MCF 10A (cell line): ENCODE measurements around the gene TLE5. TPM values are rescaled to one million over a fixed set of nuclear protein-coding genes. Genes with fewer than 3 reads are reported as not detected.

ENCODE experiments used
- BruUV-seq: library from RNA; stranded (reverse); fragments of 400-500 nt; replicated peaks from 2 replicates; lab custom pipeline; 2021; lab: Mats Ljungman, UMichigan
- CTCF ChIA-PET: fragments of 300-600 bp; sonication (Branson Sonifier 250); formaldehyde crosslinking; extraction: SDS; loops from one replicate; lab custom pipeline; 2021; ENCODE audit warnings: antibody characterized with exemption, inconsistent platforms; lab: Yijun Ruan, JAX
- POLR2A ChIA-PET: fragments of 300-600, 350-650 bp; sonication (Branson Sonifier 250); formaldehyde crosslinking; extraction: SDS; loops from one replicate; lab custom pipeline; 2020; ENCODE audit warnings: antibody characterized with exemption, inconsistent platforms; lab: Yijun Ruan, JAX
- DNase-seq: peaks from one replicate; pipeline ENCODE4 v3.0.0-alpha.2; 2018; ENCODE audit not compliant: unreplicated experiment
- H3K27ac Mint-ChIP-seq: one replicate; pipeline ENCODE4 v1.8.0; 2022; ENCODE audit warnings: mild to moderate bottlenecking, low read depth, mixed read lengths; ENCODE audit not compliant: unreplicated experiment
- H3K27me3 Mint-ChIP-seq: one replicate; pipeline ENCODE4 v1.8.0; 2022; ENCODE audit warnings: mixed read lengths; ENCODE audit not compliant: insufficient read depth, unreplicated experiment
- H3K36me3 Mint-ChIP-seq: one replicate; pipeline ENCODE4 v1.8.0; 2022; ENCODE audit warnings: mild to moderate bottlenecking, moderate library complexity, mixed read lengths; ENCODE audit not compliant: insufficient read depth, unreplicated experiment
- H3K4me1 Mint-ChIP-seq: one replicate; pipeline ENCODE4 v1.8.0; 2022; ENCODE audit warnings: mixed read lengths; ENCODE audit not compliant: insufficient read depth, unreplicated experiment
- H3K4me3 Mint-ChIP-seq: one replicate; pipeline ENCODE4 v1.8.0; 2022; ENCODE audit warnings: mild to moderate bottlenecking, moderate library complexity, mixed read lengths; ENCODE audit not compliant: unreplicated experiment
- H3K9me3 Mint-ChIP-seq: one replicate; pipeline ENCODE4 v1.8.0; 2022; ENCODE audit warnings: mixed read lengths; ENCODE audit not compliant: unreplicated experiment
- CTCF ChIP-seq: fragments of 200-600 bp; IDR thresholded peaks from one replicate; pipeline ENCODE4 v1.8.0; 2022; ENCODE audit warnings: antibody characterized with exemption, mild to moderate bottlenecking; ENCODE audit not compliant: unreplicated experiment
- intact Hi-C: fragments of 100-400 bp; cut with micrococcal nuclease; formaldehyde crosslinking; loops from 2 replicates; pipeline ENCODE4 v1.14.1; 2022
- total RNA-seq: library from RNA; stranded (reverse); gene quantifications from 2 replicates; pipeline ENCODE4 v1.2.3, GENCODE V29; 2022

The TLE5 gene
- total RNA-seq, 1 experiment from 2014 or later = 266 TPM

- H3K27ac Mint-ChIP-seq = peak overlapping the region; percentile 90
- CTCF ChIA-PET = interaction anchor here (0.5 kb wide), 1 partner anchor 127 kb away, joined by 4 read pairs; no protein-coding TSS in a partner anchor
- no peak for TF ChIP-seq CTCF
- intact Hi-C loops = no loop called here
- BruUV-seq = no TSS peak
- H3K27me3 Mint-ChIP-seq = no peaks in the 10 kb centered on the region
- H3K4me1 Mint-ChIP-seq = peaks cover 39% of the 10 kb centered on the region
- no peaks in the 10 kb centered on the region for H3K9me3 Mint-ChIP-seq
- DNase-seq = peak; percentile 93
- peak overlapping the region; percentile 65 for H3K4me3 Mint-ChIP-seq
- POLR2A ChIA-PET = interaction anchor here (0.5 to 5.7 kb wide), 8 partner anchors 19 to 129 kb away, joined by 3 to 56 read pairs (median 6); partner anchors contain the start of gene TLE6
- H3K36me3 Mint-ChIP-seq = peaks cover 71% of the 10 kb centered on the region
Observed at GRCh38 chr19:3055741-3056416, 6.4 kb downstream of the TLE5 start.

- TF ChIP-seq CTCF = no peak
- intact Hi-C loops = no loop called here
- H3K9me3 Mint-ChIP-seq = no peaks in the 10 kb centered on the region
- peak overlapping the region; percentile 65 for H3K4me3 Mint-ChIP-seq
- H3K27ac Mint-ChIP-seq = peak overlapping the region; percentile 90
- DNase-seq = peak; percentile 86
- peaks cover 64% of the 10 kb centered on the region for H3K36me3 Mint-ChIP-seq
- ChIA-PET POLR2A (interaction anchor here (0.5 to 5.7 kb wide), 7 partner anchors 8 to 291 kb away, joined by 3 to 56 read pairs (median 5); partner anchors contain the start of gene TLE6), CTCF (interaction anchor here (0.5 to 0.9 kb wide), 3 partner anchors 12 to 127 kb away, joined by 3 to 4 read pairs (median 4); no protein-coding TSS in a partner anchor)
- no TSS peak for BruUV-seq
- H3K27me3 Mint-ChIP-seq = no peaks in the 10 kb centered on the region
- peaks cover 39% of the 10 kb centered on the region for H3K4me1 Mint-ChIP-seq
Observed at GRCh38 chr19:3054972-3055740, 7.1 kb downstream of the TLE5 start.

- no peak for TF ChIP-seq CTCF
- ChIA-PET POLR2A (interaction anchor here (0.7 to 5.7 kb wide), 7 partner anchors 9 to 292 kb away, joined by 3 to 56 read pairs (median 5); partner anchors contain the start of gene TLE6), CTCF (interaction anchor here (0.5 to 0.9 kb wide), 3 partner anchors 11 to 93 kb away, joined by 3 to 4 read pairs (median 3); no protein-coding TSS in a partner anchor)
- Mint-ChIP-seq H3K36me3 (peaks cover 57% of the 10 kb centered on the region), H3K4me3 (peak overlapping the region; percentile 65), H3K27ac (peak overlapping the region; percentile 90), H3K9me3 (no peaks in the 10 kb centered on the region), H3K4me1 (peaks cover 39% of the 10 kb centered on the region), H3K27me3 (no peaks in the 10 kb centered on the region)
- DNase-seq = no peak
- intact Hi-C loops = no loop called here
- BruUV-seq = no TSS peak
Observed at GRCh38 chr19:3054265-3054971, 7.9 kb downstream of the TLE5 start.
